Left lung (tissue), 10 donors: ENCODE data around the gene ZNF764. TPM values are rescaled to one million over a fixed set of nuclear protein-coding genes. Genes with fewer than 3 reads are reported as not detected.
"Not testable (repeated sequence)": the region's sequence is repeated elsewhere in the genome, so short reads cannot be mapped to it uniquely, and the experiment has no call there.

Experiments used
- ATAC-seq: fragments of 200-7000 bp; cut with Tn5 transposase; one replicate; pipeline ENCODE4 v1.9.1; 2020; ENCODE audit warnings: moderate library complexity
- DNase-seq, 4 donors: peaks; one replicate each; pipeline ENCODE4 v3.0.0-alpha.2; 2013 to 2020
- H3K27ac ChIP-seq, 2 donors: fragments of 200-600 bp; sonication (generic) in 1 of 2; one replicate each; pipeline versions ENCODE4 v1.5.0 to v1.8.0; 2020 to 2021
- H3K27me3 ChIP-seq, 2 donors: fragments of 200-600 bp; sonication (generic) in 1 of 2; one replicate each; pipeline versions ENCODE4 v1.5.0 to v1.8.0; 2020 to 2021
- H3K36me3 ChIP-seq, 2 donors: fragments of 200-600 bp; sonication (generic) in 1 of 2; one replicate each; pipeline versions ENCODE4 v1.5.0 to v1.8.0; 2020 to 2021
- H3K4me1 ChIP-seq, 2 donors: fragments of 200-600 bp; one replicate each; pipeline ENCODE4 v1.8.0; 2021
- H3K4me3 ChIP-seq, 2 donors: fragments of 200-600 bp; sonication (generic) in 1 of 2; one replicate each; pipeline versions ENCODE4 v1.5.0 to v1.8.0; 2020 to 2021; ENCODE audit warnings: mild to moderate bottlenecking in 1 of 2
- H3K9me3 ChIP-seq, 2 donors: fragments of 200-600 bp; sonication (generic) in 1 of 2; one replicate each; pipeline versions ENCODE4 v1.5.0 to v1.8.0; 2020 to 2021
- CTCF ChIP-seq, 2 donors: fragments of 200-600 bp; sonication (generic) in 1 of 2; IDR thresholded peaks; one replicate each; pipeline versions ENCODE4 v1.5.0 to v1.8.0; 2021; ENCODE audit warnings: antibody characterized with exemption in 2 of 2
- intact Hi-C, 2 donors: fragments of 100-400 bp; cut with DNase I; formaldehyde crosslinking; loops; one replicate each; pipeline versions ENCODE4 v1.11.2 to v1.14.2; 2022
- polyA plus RNA-seq, 6 donors: library from polyadenylated mRNA; unstranded; fragments of 120-200 nt; gene quantifications; one replicate each; pipeline ENCODE4 v1.2.1, GENCODE V29; 2013; ENCODE audit not compliant: insufficient read length in 6 of 6
- total RNA-seq, 2 donors: library from RNA; stranded (reverse); fragmentation: NEBNext Ultra II Directional; extraction: Animal tissue kit (Norgen Biotek cat#: 25700); gene quantifications; one replicate each; pipeline ENCODE4 v1.2.1, GENCODE V29; 2021
- donor health status: DM: no; HTN: yes; CAD: no.
- donor health status: DM: no; HTN: no; CAD: no.

ZNF764 gene
- total and polyA plus RNA-seq, 8 donors: 7.4 to 15.8 (median 11.8) TPM

- Histone ChIP-seq H3K4me1 (peaks cover 14 to 35% of the 10 kb centered on the region in 2 donors), H3K27me3 (no peaks in the 10 kb centered on the region), H3K36me3 (peaks cover 0 to 28% of the 10 kb centered on the region in 2 donors), H3K27ac (peak overlapping the region; percentile 98 to 100), H3K4me3 (peak overlapping the region; percentile 86 to 87), H3K9me3 (no peaks in the 10 kb centered on the region)
- no peak for TF ChIP-seq CTCF (IDR thresholded peaks at IDR 0.05)
- DNase-seq (no peak), ATAC-seq (no peak)
- intact Hi-C loops: no loop called here
These were observed 32.4 kb downstream of the ZNF764 start for GRCh38 chr16:30525844-30526136.

GRCh38 chr16:30524575-30525568 is 33.3 kb downstream of the ZNF764 start:
- Histone ChIP-seq H3K4me1 (peaks cover 12 to 31% of the 10 kb centered on the region in 2 donors), H3K27me3 (no peaks in the 10 kb centered on the region), H3K4me3 (no peak overlapping the region), H3K27ac (no peak overlapping the region), H3K36me3 (peaks cover 0 to 34% of the 10 kb centered on the region in 2 donors), H3K9me3 (no peaks in the 10 kb centered on the region)
- no peak for TF ChIP-seq CTCF (IDR thresholded peaks at IDR 0.05)
- ATAC-seq (no peak), DNase-seq (no peak)
- intact Hi-C loops: no loop called here

GRCh38 chr16:30523768-30524574 is 34.2 kb downstream of the ZNF764 start:
- Histone ChIP-seq H3K9me3 (no peaks in the 10 kb centered on the region), H3K36me3 (peaks cover 0 to 43% of the 10 kb centered on the region in 2 donors), H3K27me3 (no peaks in the 10 kb centered on the region), H3K4me1 (peaks cover 12 to 25% of the 10 kb centered on the region in 2 donors), H3K4me3 (no peak overlapping the region), H3K27ac (no peak overlapping the region)
- ATAC-seq (no peak), DNase-seq (no peak)
- intact Hi-C loops: no loop called here
- TF ChIP-seq CTCF (IDR thresholded peaks at IDR 0.05): no peak

- peaks cover 0 to 54% of the 10 kb centered on the region in 2 donors for H3K36me3 ChIP-seq
- intact Hi-C loops, DNase-seq, H3K9me3 ChIP-seq, H3K4me3 ChIP-seq, H3K27me3 ChIP-seq, ATAC-seq, H3K27ac ChIP-seq: not testable (repeated sequence)
- peaks cover 9 to 14% of the 10 kb centered on the region in 2 donors for H3K4me1 ChIP-seq
These were observed 35.3 kb downstream of the ZNF764 start for GRCh38 chr16:30522702-30523463.

- Histone ChIP-seq H3K27me3 (no peaks in the 10 kb centered on the region), H3K9me3 (no peaks in the 10 kb centered on the region), H3K36me3 (peaks cover 0 to 63% of the 10 kb centered on the region in 2 donors), H3K4me1 (peaks cover 4 to 8% of the 10 kb centered on the region in 2 donors), H3K27ac (no peak overlapping the region), H3K4me3 (no peak overlapping the region)
- ATAC-seq (no peak), DNase-seq (no peak)
- TF ChIP-seq CTCF (IDR thresholded peaks at IDR 0.05): no peak
- intact Hi-C loops: no loop called here
These were observed 36.1 kb downstream of the ZNF764 start for GRCh38 chr16:30521873-30522641.
